ENCODE results near the gene GLIPR1. TPM values are rescaled to one million over a fixed set of nuclear protein-coding genes. Genes with fewer than 3 reads are reported as not detected.

Gene GLIPR1
- total and polyA plus RNA-seq, 7 donors, result 0.52 to 5.7 (median 4.4) TPM

- DNase-seq (no peak), ATAC-seq (no peak)
- H3K36me3 ChIP-seq (ENCODE audit: insufficient read depth in 1 of 2, low read depth in 1 of 2), result no peaks in the 10 kb centered on the region
- no peak for TF ChIP-seq CTCF (IDR thresholded peaks at IDR 0.05)
- H3K9me3 ChIP-seq, result no peaks in the 10 kb centered on the region
- WGBS, 3 donors, result 79 to 86% (median 85%) methylated on average over 6 of the region's 6 CpGs
- no peak overlapping the region for H3K27ac ChIP-seq
- no peaks in the 10 kb centered on the region for H3K27me3 ChIP-seq (ENCODE audit: insufficient read depth in 3 of 3, low read length in 2 of 3)
- no peak overlapping the region for H3K4me3 ChIP-seq
- intact Hi-C loops (cut with DNase I), result no loop called here
- no peaks in the 10 kb centered on the region for H3K4me1 ChIP-seq
Measured at GRCh38 chr12:75471902-75472890, 8.4 kb upstream of the GLIPR1 start.

- TF ChIP-seq CTCF (IDR thresholded peaks at IDR 0.05), result no peak
- Histone ChIP-seq H3K4me1 (no peaks in the 10 kb centered on the region), H3K36me3 (ENCODE audit: insufficient read depth in 1 of 2, low read depth in 1 of 2) (no peaks in the 10 kb centered on the region), H3K9me3 (no peaks in the 10 kb centered on the region), H3K4me3 (no peak overlapping the region), H3K27me3 (ENCODE audit: insufficient read depth in 3 of 3, low read length in 2 of 3) (no peaks in the 10 kb centered on the region), H3K27ac (no peak overlapping the region)
- intact Hi-C loops (cut with DNase I), result no loop called here
- 67 to 71% (median 70%) methylated on average over 2 of the region's 2 CpGs for WGBS, 3 donors
- ATAC-seq (no peak), DNase-seq (no peak)
Measured at GRCh38 chr12:75474116-75474515, 6.4 kb upstream of the GLIPR1 start.

- DNase-seq (no peak), ATAC-seq (no peak)
- Histone ChIP-seq H3K36me3 (ENCODE audit: insufficient read depth in 1 of 2, low read depth in 1 of 2) (no peaks in the 10 kb centered on the region), H3K4me3 (no peak overlapping the region), H3K9me3 (no peaks in the 10 kb centered on the region), H3K27me3 (ENCODE audit: insufficient read depth in 3 of 3, low read length in 2 of 3) (no peaks in the 10 kb centered on the region), H3K4me1 (peaks cover 6% of the 10 kb centered on the region), H3K27ac (no peak overlapping the region)
- no peak for TF ChIP-seq CTCF (IDR thresholded peaks at IDR 0.05)
- intact Hi-C loops (cut with DNase I), result no loop called here
- 85 to 98% (median 92%) methylated on average over 1 of the region's 1 CpG for WGBS, 3 donors
Measured at GRCh38 chr12:75476071-75476470, 4.5 kb upstream of the GLIPR1 start.

DNA sequence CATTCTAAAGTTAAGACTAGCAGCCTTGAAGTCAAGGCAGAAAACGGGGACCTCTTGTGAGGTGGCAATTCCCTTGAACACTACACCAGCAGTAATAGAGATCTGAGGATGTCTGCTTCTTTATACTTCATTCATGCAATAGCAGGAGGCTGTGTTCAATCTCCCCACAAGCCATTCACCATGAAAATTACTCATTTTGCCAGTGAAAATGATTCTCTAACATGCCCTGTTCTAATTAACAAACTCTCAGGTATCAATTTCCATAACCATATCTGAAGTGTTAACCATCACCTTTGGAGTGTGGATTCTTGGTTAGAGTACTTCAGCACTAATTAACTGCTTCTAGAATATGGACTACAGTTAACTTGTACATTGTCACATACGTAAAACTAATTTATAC, 3.4 kb upstream of the GLIPR1 start:
- Histone ChIP-seq H3K9me3 (no peaks in the 10 kb centered on the region), H3K27ac (no peak overlapping the region), H3K27me3 (ENCODE audit: insufficient read depth in 3 of 3, low read length in 2 of 3) (no peaks in the 10 kb centered on the region), H3K4me1 (peaks cover 6% of the 10 kb centered on the region), H3K4me3 (no peak overlapping the region), H3K36me3 (ENCODE audit: insufficient read depth in 1 of 2, low read depth in 1 of 2) (no peaks in the 10 kb centered on the region)
- DNase-seq, result no peak
- intact Hi-C loops (cut with DNase I), result no loop called here
- WGBS, 3 donors, result 65 to 78% (median 77%) methylated on average over 2 of the region's 2 CpGs
- no peak for TF ChIP-seq CTCF (IDR thresholded peaks at IDR 0.05)
- no peak for ATAC-seq
